Stimulated activated CD4-positive, alpha-beta T cell treated with anti-CD3 and anti-CD28 coated beads, Interleukin-1b, Interleukin-23, amount 100 ng/mL, for 4 hours (primary cell): ENCODE data around the gene STXBP4.

Experiments
- DNase-seq, 2 donors: peaks; one replicate each; pipeline ENCODE4 v3.0.0-alpha.2; 2020; ENCODE audit warnings: low read depth in 2 of 2

Gene STXBP4

GRCh38 chr17:55167024-55167725 is 198.6 kb downstream of the STXBP4 start:
- no peak for DNase-seq

GRCh38 chr17:55168958-55169687 is 200.6 kb downstream of the STXBP4 start:
- DNase-seq = no peak

GRCh38 chr17:55171634-55172328 is 203.2 kb downstream of the STXBP4 start:
- DNase-seq = no peak

GRCh38 chr17:55172612-55173011 is 204.0 kb downstream of the STXBP4 start:
- no peak for DNase-seq

- no peak for DNase-seq
Observed at GRCh38 chr17:55174133-55174532, 205.6 kb downstream of the STXBP4 start.

GRCh38 chr17:55175788-55176427 is 207.3 kb downstream of the STXBP4 start:
- DNase-seq = no peak

- no peak for DNase-seq
Observed at GRCh38 chr17:55177159-55177854, 208.7 kb downstream of the STXBP4 start.

GRCh38 chr17:55177855-55178217 is 209.3 kb downstream of the STXBP4 start:
- DNase-seq = no peak

- DNase-seq = no peak
Observed at GRCh38 chr17:55186937-55187770, 218.6 kb downstream of the STXBP4 start.

GRCh38 chr17:55190748-55191147 is 222.2 kb downstream of the STXBP4 start:
- no peak for DNase-seq

GRCh38 chr17:55198690-55199370 is 230.3 kb downstream of the STXBP4 start:
- no peak for DNase-seq

GRCh38 chr17:55200904-55201303 is 232.3 kb downstream of the STXBP4 start:
- DNase-seq = no peak

- DNase-seq = no peak
Observed at GRCh38 chr17:55201308-55201932, 232.9 kb downstream of the STXBP4 start.

- DNase-seq = no peak
Observed at GRCh38 chr17:55202896-55203295, 234.3 kb downstream of the STXBP4 start.

GRCh38 chr17:55208078-55208812 is 239.7 kb downstream of the STXBP4 start:
- no peak for DNase-seq

GRCh38 chr17:55210292-55210691 is 241.7 kb downstream of the STXBP4 start:
- DNase-seq = no peak

GRCh38 chr17:55212880-55213279 is 244.3 kb downstream of the STXBP4 start:
- no peak for DNase-seq

- DNase-seq = no peak
Observed at GRCh38 chr17:55215711-55216110, 247.1 kb downstream of the STXBP4 start.

- DNase-seq = no peak
Observed at GRCh38 chr17:55216888-55217287, 248.3 kb downstream of the STXBP4 start.
